ENCODE measurements around the gene ABCC10. TPM values are rescaled to one million over a fixed set of nuclear protein-coding genes. Genes with fewer than 3 reads are reported as not detected.

Gene ABCC10
- total RNA-seq, 1 experiment from 2014 or later, result 31.8 TPM

- no peaks in the 10 kb centered on the region for H3K9me3 ChIP-seq (ENCODE audit: control insufficient read depth, low read depth, low read length)
- no peaks in the 10 kb centered on the region for H3K79me1 ChIP-seq (ENCODE audit: insufficient read depth, low read depth, low read length, poor library complexity, severe bottlenecking)
- no peaks in the 10 kb centered on the region for H4K20me1 ChIP-seq (ENCODE audit: control insufficient read depth, insufficient read depth, insufficient read length)
- H3K23me2 ChIP-seq (ENCODE audit: insufficient read length, low read depth, low read length, poor library complexity, severe bottlenecking), result no peaks in the 10 kb centered on the region
- Mint-ChIP-seq H3K27ac (no peak overlapping the region), H3K4me3 (no peak overlapping the region), H3K9me3 (no peaks in the 10 kb centered on the region), H3K27me3 (ENCODE audit: low read depth) (peaks cover 13% of the 10 kb centered on the region), H3K36me3 (ENCODE audit: insufficient read depth in 1 of 3, low read depth in 3 of 3) (no peaks in the 10 kb centered on the region), H3K4me1 (no peaks in the 10 kb centered on the region)
- H3K27me3 ChIP-seq (ENCODE audit: insufficient read depth, low read length), result no peaks in the 10 kb centered on the region; the same call in 1 of the 2 replicates
- no peak overlapping the region for H2BK12ac ChIP-seq (ENCODE audit: insufficient read length, low read depth, low read length)
- no peak overlapping the region for H3K9ac ChIP-seq (ENCODE audit: extremely low read depth, insufficient read length, low read length)
- H3K79me2 ChIP-seq (ENCODE audit: insufficient read depth, low read length), result no peaks in the 10 kb centered on the region
- no peak overlapping the region for H3T11ph ChIP-seq (ENCODE audit: low read length)
- no peak for TF ChIP-seq CTCF (conservative IDR thresholded peaks at IDR 0.05)
- no peak for DNase-seq
- no peak overlapping the region for H2BK15ac ChIP-seq (ENCODE audit: low read depth, low read length)
- H3K4me2 ChIP-seq (ENCODE audit: insufficient read depth, insufficient read length, low read length), result no peak overlapping the region
- no CpG with 5 or more reads among the region's 3 CpGs for WGBS (ENCODE audit: extremely low coverage, insufficient read length, low lambda C conversion rate)
- no peak overlapping the region for H3K23ac ChIP-seq (ENCODE audit: insufficient read length, low read depth, low read length)
- no peak overlapping the region for H3K18ac ChIP-seq (ENCODE audit: insufficient read length, low read depth, low read length)
- H3K14ac ChIP-seq (ENCODE audit: insufficient read depth, low read length), result no peak overlapping the region
- no peak overlapping the region for H4K8ac ChIP-seq (replicated peaks; ENCODE audit: insufficient read length, low read depth, low read length)
- H4K91ac ChIP-seq (ENCODE audit: insufficient read length, low read depth, low read length), result no peak overlapping the region
- no peak overlapping the region for H2AK5ac ChIP-seq (ENCODE audit: insufficient read length, low read length)
- no peak overlapping the region for H2BK20ac ChIP-seq (ENCODE audit: low read depth, low read length, poor library complexity, severe bottlenecking)
- H2AFZ ChIP-seq (ENCODE audit: low read length), result no peak overlapping the region
- no peak overlapping the region for H3K56ac ChIP-seq (ENCODE audit: insufficient read length, low read depth, low read length)
- H2BK5ac ChIP-seq (ENCODE audit: insufficient read length, low read length), result no peak overlapping the region
- H4K5ac ChIP-seq (ENCODE audit: insufficient read length, low read depth, low read length), result no peak overlapping the region
- H3K27ac ChIP-seq (ENCODE audit: insufficient read length, low read depth, low read length), result no peak overlapping the region
- H2BK120ac ChIP-seq (ENCODE audit: low read depth, low read length, poor library complexity, severe bottlenecking), result no peak overlapping the region
- no peaks in the 10 kb centered on the region for H3K4me1 ChIP-seq (ENCODE audit: insufficient read depth, low read length)
- no peak overlapping the region for H3K4ac ChIP-seq (ENCODE audit: low read depth, low read length)
Observed at GRCh38 chr6:43405354-43405753, 22.0 kb upstream of the ABCC10 start.
